ENCODE data around the gene VPS13D. TPM values are rescaled to one million over a fixed set of nuclear protein-coding genes. Genes with fewer than 3 reads are reported as not detected.

Gene VPS13D
- total and polyA plus RNA-seq, 2 of the 4 experiments (the other 2 are of a cell fraction) = 9.0 to 16.3 TPM

DNA sequence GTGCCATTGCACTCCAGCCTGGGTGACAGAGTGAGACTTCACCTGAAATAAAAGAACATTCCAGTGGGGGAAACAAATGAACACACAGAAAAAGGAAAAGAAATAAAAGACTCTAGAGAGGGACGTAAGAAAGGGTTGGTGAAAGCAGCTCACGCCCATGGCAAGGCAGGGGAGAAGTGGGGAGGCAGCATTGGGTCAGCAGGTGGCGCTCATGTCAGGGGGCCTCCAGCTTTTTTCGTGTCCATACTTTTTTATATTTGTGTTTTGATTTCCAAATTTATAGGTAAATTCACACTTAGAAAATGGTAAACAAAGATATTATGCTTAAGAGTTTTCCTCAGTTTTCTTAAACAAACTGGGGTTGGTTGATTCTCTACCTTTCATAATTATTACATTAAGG lies 45.5 kb downstream of the VPS13D start:
- dilution Hi-C loops (cut with HindIII; ENCODE audit: low sequenced_read_pairs, unreplicated experiment) (no loop called here), in situ Hi-C loops (cut with MboI; ENCODE audit: low sequenced_read_pairs) (no loop called here), intact Hi-C loops (cut with micrococcal nuclease) (loop anchor here (1.0 to 5.0 kb wide), 2 partner anchors 384 to 1147 kb away; no protein-coding TSS in a partner anchor)
- no peak overlapping the region for H2BK5ac ChIP-seq (ENCODE audit: low read depth, low read length, poor library complexity, severe bottlenecking)
- H2BK120ac ChIP-seq (ENCODE audit: low read depth, low read length) = no peak overlapping the region
- H2BK15ac ChIP-seq (ENCODE audit: low read depth, low read length) = no peak overlapping the region
- no peak overlapping the region for H3K4ac ChIP-seq (ENCODE audit: low read depth, low read length)
- peaks cover 0 to 7% of the 10 kb centered on the region in 2 experiments; a peak in 1 of 4 replicates for H3K79me1 ChIP-seq (ENCODE audit: low read depth in 1 of 2, low read length in 2 of 2)
- no peaks in the 10 kb centered on the region for H3K27me3 ChIP-seq (ENCODE audit: control insufficient read depth, insufficient read depth, low read length)
- no peak overlapping the region for H4K5ac ChIP-seq (ENCODE audit: low read depth, low read length)
- ChIA-PET POLR2A (ENCODE audit: unreplicated experiment) (no interaction called here), CTCF (interaction anchor here (0.6 to 1.6 kb wide), 7 partner anchors 10 to 340 kb away, joined by 3 to 6 read pairs (median 4); no protein-coding TSS in a partner anchor)
- H3K36me3 ChIP-seq (ENCODE audit: control insufficient read depth, insufficient read depth, low read length) = peaks cover 40% of the 10 kb centered on the region
- H3K4me1 ChIP-seq (ENCODE audit: control insufficient read depth, insufficient read depth, low read length) = no peaks in the 10 kb centered on the region
- no peak overlapping the region for H2AFZ ChIP-seq (replicated peaks; ENCODE audit: low read length, poor library complexity)
- TF ChIP-seq SMC3 (IDR thresholded peaks at IDR 0.05; ENCODE audit: low read depth, low read length) (peak; percentile 44), BHLHE40 (IDR thresholded peaks at IDR 0.05; ENCODE audit: low read depth, low read length) (no peak), CHD1 (IDR thresholded peaks at IDR 0.05; ENCODE audit: low read depth, low read length) (no peak), RAD21 (IDR thresholded peaks at IDR 0.05; ENCODE audit: low read length) (peak; percentile 57)
- TF ChIP-seq, protein P1, sequence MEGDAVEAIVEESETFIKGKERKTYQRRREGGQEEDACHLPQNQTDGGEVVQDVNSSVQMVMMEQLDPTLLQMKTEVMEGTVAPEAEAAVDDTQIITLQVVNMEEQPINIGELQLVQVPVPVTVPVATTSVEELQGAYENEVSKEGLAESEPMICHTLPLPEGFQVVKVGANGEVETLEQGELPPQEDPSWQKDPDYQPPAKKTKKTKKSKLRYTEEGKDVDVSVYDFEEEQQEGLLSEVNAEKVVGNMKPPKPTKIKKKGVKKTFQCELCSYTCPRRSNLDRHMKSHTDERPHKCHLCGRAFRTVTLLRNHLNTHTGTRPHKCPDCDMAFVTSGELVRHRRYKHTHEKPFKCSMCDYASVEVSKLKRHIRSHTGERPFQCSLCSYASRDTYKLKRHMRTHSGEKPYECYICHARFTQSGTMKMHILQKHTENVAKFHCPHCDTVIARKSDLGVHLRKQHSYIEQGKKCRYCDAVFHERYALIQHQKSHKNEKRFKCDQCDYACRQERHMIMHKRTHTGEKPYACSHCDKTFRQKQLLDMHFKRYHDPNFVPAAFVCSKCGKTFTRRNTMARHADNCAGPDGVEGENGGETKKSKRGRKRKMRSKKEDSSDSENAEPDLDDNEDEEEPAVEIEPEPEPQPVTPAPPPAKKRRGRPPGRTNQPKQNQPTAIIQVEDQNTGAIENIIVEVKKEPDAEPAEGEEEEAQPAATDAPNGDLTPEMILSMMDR (conservative IDR thresholded peaks at IDR 0.05; ENCODE audit: low read depth, low read length) = peak; percentile 59
- H3K23ac ChIP-seq (ENCODE audit: low read depth, low read length) = no peak overlapping the region
- no peak overlapping the region for H4K8ac ChIP-seq (ENCODE audit: low read depth in 2 of 2, low read length in 2 of 2)
- no peak overlapping the region for H3K4me3 ChIP-seq (ENCODE audit: insufficient read depth, low read depth, low read length)
- DNase-seq = no peak
- no peak overlapping the region for H3K56ac ChIP-seq (ENCODE audit: extremely low read depth, insufficient read depth, low read length)
- H2AK9ac ChIP-seq (replicated peaks; ENCODE audit: low read depth, low read length, poor library complexity) = no peak overlapping the region
- no peaks in the 10 kb centered on the region for H3K9me3 ChIP-seq (ENCODE audit: control insufficient read depth, insufficient read depth, low read length)
- no peak overlapping the region for H3K9ac ChIP-seq (ENCODE audit: low read depth, low read length)
- H3K18ac ChIP-seq (ENCODE audit: low read depth, low read length) = no peak overlapping the region
- no peaks in the 10 kb centered on the region; the same call in 1 of the 2 replicates for H4K20me1 ChIP-seq (ENCODE audit: insufficient read depth, low read length)
- no peak overlapping the region for H3K27ac ChIP-seq (ENCODE audit: insufficient read depth, low read length)
- no peaks in the 10 kb centered on the region for H3K9me1 ChIP-seq (ENCODE audit: insufficient read depth, low read length)
- WGBS, 2 experiments (ENCODE audit: extremely low coverage in 2 of 2, insufficient read length in 1 of 2) = no CpG with 5 or more reads among the region's 4 CpGs
- H4K91ac ChIP-seq (ENCODE audit: insufficient read depth, low read depth, low read length) = no peak overlapping the region
- H3K14ac ChIP-seq (replicated peaks; ENCODE audit: low read depth, low read length) = no peak overlapping the region
- peak; percentile 57; the same call in 1 of the 2 replicates for ATAC-seq (ENCODE audit: low read depth)
- H3K4me2 ChIP-seq (ENCODE audit: low read depth, low read length) = no peak overlapping the region
- H2BK20ac ChIP-seq (ENCODE audit: low read depth, low read length) = no peak overlapping the region
- H2AK5ac ChIP-seq (ENCODE audit: low read depth, low read length) = no peak overlapping the region
- BruUV-seq (replicated peaks) = no TSS peak
